WTC11 (cell line): ENCODE measurements around the gene FBLN2.

Experiments
- ETV6 ChIP-seq: sonication (generic); formaldehyde crosslinking; IDR thresholded peaks from 2 replicates; pipeline ENCODE4 v1.8.1; 2022; ENCODE audit warnings: mild to moderate bottlenecking, missing genetic modification reagents
- FOXJ3 ChIP-seq: sonication (generic); formaldehyde crosslinking; IDR thresholded peaks from 2 replicates; pipeline ENCODE4 v1.9.0; 2021; ENCODE audit warnings: missing genetic modification reagents, mild to moderate bottlenecking, borderline replicate concordance
- SP1 ChIP-seq: sonication (generic); formaldehyde crosslinking; conservative IDR thresholded peaks from 2 replicates; pipeline ENCODE4 v1.8.1; 2022; ENCODE audit warnings: missing genetic modification reagents
- USF1 ChIP-seq: sonication (generic); formaldehyde crosslinking; IDR thresholded peaks from 2 replicates; pipeline ENCODE4 v1.8.0; 2022; ENCODE audit warnings: mild to moderate bottlenecking, missing genetic modification reagents
- TF ChIP-seq, protein P1 (sequence below): fragments of 200-600 bp; IDR thresholded peaks from 2 replicates; pipeline ENCODE4 v1.8.0; 2022; ENCODE audit warnings: antibody characterized with exemption
- TF ChIP-seq, protein P2 (sequence below): sonication (generic); formaldehyde crosslinking; IDR thresholded peaks from 2 replicates; pipeline ENCODE4 v1.8.1; 2023; ENCODE audit warnings: mild to moderate bottlenecking, missing genetic modification reagents

GRCh38 chr3:13642597-13642996 lies 93.7 kb downstream of the FBLN2 start:
- TF ChIP-seq FOXJ3 (CRISPR knock-in tag) (no peak), USF1 (CRISPR knock-in tag) (no peak), ETV6 (no peak), SP1 (CRISPR knock-in tag) (no peak)
- TF ChIP-seq, protein P1, sequence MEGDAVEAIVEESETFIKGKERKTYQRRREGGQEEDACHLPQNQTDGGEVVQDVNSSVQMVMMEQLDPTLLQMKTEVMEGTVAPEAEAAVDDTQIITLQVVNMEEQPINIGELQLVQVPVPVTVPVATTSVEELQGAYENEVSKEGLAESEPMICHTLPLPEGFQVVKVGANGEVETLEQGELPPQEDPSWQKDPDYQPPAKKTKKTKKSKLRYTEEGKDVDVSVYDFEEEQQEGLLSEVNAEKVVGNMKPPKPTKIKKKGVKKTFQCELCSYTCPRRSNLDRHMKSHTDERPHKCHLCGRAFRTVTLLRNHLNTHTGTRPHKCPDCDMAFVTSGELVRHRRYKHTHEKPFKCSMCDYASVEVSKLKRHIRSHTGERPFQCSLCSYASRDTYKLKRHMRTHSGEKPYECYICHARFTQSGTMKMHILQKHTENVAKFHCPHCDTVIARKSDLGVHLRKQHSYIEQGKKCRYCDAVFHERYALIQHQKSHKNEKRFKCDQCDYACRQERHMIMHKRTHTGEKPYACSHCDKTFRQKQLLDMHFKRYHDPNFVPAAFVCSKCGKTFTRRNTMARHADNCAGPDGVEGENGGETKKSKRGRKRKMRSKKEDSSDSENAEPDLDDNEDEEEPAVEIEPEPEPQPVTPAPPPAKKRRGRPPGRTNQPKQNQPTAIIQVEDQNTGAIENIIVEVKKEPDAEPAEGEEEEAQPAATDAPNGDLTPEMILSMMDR = no peak
- TF ChIP-seq, protein P2, sequence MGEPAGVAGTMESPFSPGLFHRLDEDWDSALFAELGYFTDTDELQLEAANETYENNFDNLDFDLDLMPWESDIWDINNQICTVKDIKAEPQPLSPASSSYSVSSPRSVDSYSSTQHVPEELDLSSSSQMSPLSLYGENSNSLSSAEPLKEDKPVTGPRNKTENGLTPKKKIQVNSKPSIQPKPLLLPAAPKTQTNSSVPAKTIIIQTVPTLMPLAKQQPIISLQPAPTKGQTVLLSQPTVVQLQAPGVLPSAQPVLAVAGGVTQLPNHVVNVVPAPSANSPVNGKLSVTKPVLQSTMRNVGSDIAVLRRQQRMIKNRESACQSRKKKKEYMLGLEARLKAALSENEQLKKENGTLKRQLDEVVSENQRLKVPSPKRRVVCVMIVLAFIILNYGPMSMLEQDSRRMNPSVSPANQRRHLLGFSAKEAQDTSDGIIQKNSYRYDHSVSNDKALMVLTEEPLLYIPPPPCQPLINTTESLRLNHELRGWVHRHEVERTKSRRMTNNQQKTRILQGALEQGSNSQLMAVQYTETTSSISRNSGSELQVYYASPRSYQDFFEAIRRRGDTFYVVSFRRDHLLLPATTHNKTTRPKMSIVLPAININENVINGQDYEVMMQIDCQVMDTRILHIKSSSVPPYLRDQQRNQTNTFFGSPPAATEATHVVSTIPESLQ (CRISPR knock-in tag) = no peak
